GM20431 (cell line): Measurements from ENCODE around the gene POLL.

Experiments used
- in situ Hi-C: fragments of 300-500 bp; cut with MseI, MboI; formaldehyde crosslinking; loops from one replicate; pipeline ENCODE4 v1.15.0; 2020; ENCODE audit warnings: low sequenced_read_pairs; ENCODE audit not compliant: unreplicated experiment

The POLL gene

GRCh38 chr10:101575580-101576210 lies 12.4 kb downstream of the POLL start:
- in situ Hi-C loops: no loop called here

GRCh38 chr10:101575091-101575490 lies 13.0 kb downstream of the POLL start:
- in situ Hi-C loops: no loop called here

- in situ Hi-C loops: loop anchor here (25.0 kb wide), 1 partner anchor 362 kb away; no protein-coding TSS in a partner anchor
Measured at GRCh38 chr10:101573885-101574753, 13.9 kb downstream of the POLL start.

- in situ Hi-C loops: loop anchor here (25.0 kb wide), 1 partner anchor 360 kb away; no protein-coding TSS in a partner anchor
Measured at GRCh38 chr10:101572785-101573184, 15.3 kb downstream of the POLL start.

- in situ Hi-C loops: loop anchor here (25.0 kb wide), 1 partner anchor 360 kb away; no protein-coding TSS in a partner anchor
Measured at GRCh38 chr10:101572126-101572525, 15.9 kb downstream of the POLL start.

GRCh38 chr10:101571271-101571925 lies 16.7 kb downstream of the POLL start:
- in situ Hi-C loops: loop anchor here (25.0 kb wide), 1 partner anchor 359 kb away; no protein-coding TSS in a partner anchor

- in situ Hi-C loops: loop anchor here (25.0 kb wide), 1 partner anchor 358 kb away; no protein-coding TSS in a partner anchor
Measured at GRCh38 chr10:101570428-101571270, 17.4 kb downstream of the POLL start.

GRCh38 chr10:101569622-101570427 lies 18.2 kb downstream of the POLL start:
- in situ Hi-C loops: loop anchor here (25.0 kb wide), 1 partner anchor 358 kb away; no protein-coding TSS in a partner anchor

- in situ Hi-C loops: loop anchor here (25.0 kb wide), 1 partner anchor 357 kb away; no protein-coding TSS in a partner anchor
Measured at GRCh38 chr10:101569323-101569621, 18.8 kb downstream of the POLL start.

GRCh38 chr10:101568054-101568745 lies 19.9 kb downstream of the POLL start:
- in situ Hi-C loops: loop anchor here (25.0 kb wide), 1 partner anchor 356 kb away; no protein-coding TSS in a partner anchor

- in situ Hi-C loops: loop anchor here (25.0 kb wide), 1 partner anchor 355 kb away; no protein-coding TSS in a partner anchor
Measured at GRCh38 chr10:101567165-101568006, 20.7 kb downstream of the POLL start.

- in situ Hi-C loops: loop anchor here (25.0 kb wide), 1 partner anchor 354 kb away; no protein-coding TSS in a partner anchor
Measured at GRCh38 chr10:101566333-101567164, 21.5 kb downstream of the POLL start.

GRCh38 chr10:101565936-101566332 lies 22.1 kb downstream of the POLL start:
- in situ Hi-C loops: loop anchor here (25.0 kb wide), 1 partner anchor 354 kb away; no protein-coding TSS in a partner anchor

- in situ Hi-C loops: loop anchor here (25.0 kb wide), 1 partner anchor 353 kb away; no protein-coding TSS in a partner anchor
Measured at GRCh38 chr10:101565370-101565900, 22.6 kb downstream of the POLL start.

- in situ Hi-C loops: loop anchor here (25.0 kb wide), 1 partner anchor 352 kb away; no protein-coding TSS in a partner anchor
Measured at GRCh38 chr10:101564490-101564991, 23.5 kb downstream of the POLL start.
